HG03060 (cell line): ENCODE measurements around the gene DYNC1I2.
"Not testable (repeated sequence)": the region's sequence is repeated elsewhere in the genome, so short reads cannot be mapped to it uniquely, and the experiment has no call there.

ENCODE experiments used
- ATAC-seq: cut with Tn5 transposase; IDR thresholded peaks from one replicate; pipeline ENCODE4 v1.9.1; 2021; ENCODE audit warnings: low read depth, moderate number of reproducible peaks; ENCODE audit not compliant: unreplicated experiment

Gene DYNC1I2

GRCh38 chr2:171771463-171771862 is 84.2 kb downstream of the DYNC1I2 start:
- no peak for ATAC-seq

GRCh38 chr2:171772373-171772772 is 85.1 kb downstream of the DYNC1I2 start:
- no peak for ATAC-seq

GRCh38 chr2:171774581-171774980 is 87.3 kb downstream of the DYNC1I2 start:
- ATAC-seq: not testable (repeated sequence)

GRCh38 chr2:171778515-171778914 is 91.2 kb downstream of the DYNC1I2 start:
- ATAC-seq: no peak

GRCh38 chr2:171785450-171785849 is 98.2 kb downstream of the DYNC1I2 start:
- no peak for ATAC-seq

GRCh38 chr2:171787333-171788072 is 100.2 kb downstream of the DYNC1I2 start:
- ATAC-seq: no peak

- ATAC-seq: no peak
Observed at GRCh38 chr2:171788316-171788993, 101.2 kb downstream of the DYNC1I2 start.

GRCh38 chr2:171789956-171790355 is 102.7 kb downstream of the DYNC1I2 start:
- no peak for ATAC-seq

GRCh38 chr2:171791361-171791760 is 104.1 kb downstream of the DYNC1I2 start:
- ATAC-seq: no peak

- ATAC-seq: no peak
Observed at GRCh38 chr2:171792157-171792556, 104.9 kb downstream of the DYNC1I2 start.

- ATAC-seq: no peak
Observed at GRCh38 chr2:171792886-171793580, 105.8 kb downstream of the DYNC1I2 start.

GRCh38 chr2:171793691-171794678 is 106.7 kb downstream of the DYNC1I2 start:
- no peak for ATAC-seq

GRCh38 chr2:171794918-171795317 is 107.6 kb downstream of the DYNC1I2 start:
- ATAC-seq: no peak
